Progenitor cell of endocrine pancreas (in vitro differentiated cells): ENCODE results near the gene ATP6V1G1. TPM values are rescaled to one million over a fixed set of nuclear protein-coding genes. Genes with fewer than 3 reads are reported as not detected.

Experiments used
- DNase-seq: peaks from one replicate; pipeline ENCODE4 v3.0.0; 2021; ENCODE audit warnings: low spot score; ENCODE audit not compliant: unreplicated experiment
- H3K27ac Mint-ChIP-seq: 2 replicates; pipeline ENCODE4 v1.8.0; 2021; ENCODE audit warnings: mild to moderate bottlenecking, moderate library complexity, mixed read lengths
- H3K27me3 Mint-ChIP-seq: 2 replicates; pipeline ENCODE4 v1.8.0; 2021; ENCODE audit warnings: mixed read lengths
- H3K36me3 Mint-ChIP-seq: 2 replicates; pipeline ENCODE4 v1.8.0; 2022; ENCODE audit warnings: mixed read lengths; ENCODE audit not compliant: insufficient read depth
- H3K4me1 Mint-ChIP-seq: 2 replicates; pipeline ENCODE4 v1.8.0; 2021; ENCODE audit warnings: low read depth, mixed read lengths
- H3K4me3 Mint-ChIP-seq: 2 replicates; pipeline ENCODE4 v1.8.0; 2021; ENCODE audit warnings: low read depth, mild to moderate bottlenecking, moderate library complexity, mixed read lengths
- H3K9me3 Mint-ChIP-seq: 2 replicates; pipeline ENCODE4 v1.8.0; 2021; ENCODE audit warnings: low read depth, mixed read lengths
- total RNA-seq: library from RNA; stranded (reverse); gene quantifications from 2 replicates; pipeline ENCODE4 v1.2.1, GENCODE V29; 2021
- TF ChIP-seq, protein P1 (sequence below): fragments of 200-600 bp; sonication (generic); IDR thresholded peaks from one replicate; pipeline ENCODE4 v1.5.0; 2021; ENCODE audit warnings: antibody characterized with exemption, mild to moderate bottlenecking; ENCODE audit not compliant: unreplicated experiment

Gene ATP6V1G1
- total RNA-seq, 1 donor from 2014 or later = 123 TPM

DNA sequence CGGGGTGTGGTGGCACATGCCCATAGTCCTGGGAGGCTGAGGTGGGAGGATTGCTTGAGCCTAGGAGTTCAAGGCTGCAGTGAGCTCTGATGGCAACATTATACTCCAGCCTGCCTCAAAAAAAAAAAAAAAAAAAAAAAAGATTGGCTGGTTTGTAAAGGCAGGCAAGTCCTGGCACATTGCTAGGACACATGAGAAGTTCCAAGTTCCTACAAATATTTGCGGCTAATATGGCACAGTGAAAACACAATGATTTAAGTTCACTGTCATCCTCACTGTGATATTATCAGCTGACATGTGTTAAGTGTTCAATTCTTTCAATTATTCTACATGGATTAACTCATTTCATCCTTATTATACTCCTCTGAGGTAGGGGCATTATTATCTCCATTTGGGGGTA is 43.6 kb downstream of the ATP6V1G1 start:
- TF ChIP-seq, protein P1, sequence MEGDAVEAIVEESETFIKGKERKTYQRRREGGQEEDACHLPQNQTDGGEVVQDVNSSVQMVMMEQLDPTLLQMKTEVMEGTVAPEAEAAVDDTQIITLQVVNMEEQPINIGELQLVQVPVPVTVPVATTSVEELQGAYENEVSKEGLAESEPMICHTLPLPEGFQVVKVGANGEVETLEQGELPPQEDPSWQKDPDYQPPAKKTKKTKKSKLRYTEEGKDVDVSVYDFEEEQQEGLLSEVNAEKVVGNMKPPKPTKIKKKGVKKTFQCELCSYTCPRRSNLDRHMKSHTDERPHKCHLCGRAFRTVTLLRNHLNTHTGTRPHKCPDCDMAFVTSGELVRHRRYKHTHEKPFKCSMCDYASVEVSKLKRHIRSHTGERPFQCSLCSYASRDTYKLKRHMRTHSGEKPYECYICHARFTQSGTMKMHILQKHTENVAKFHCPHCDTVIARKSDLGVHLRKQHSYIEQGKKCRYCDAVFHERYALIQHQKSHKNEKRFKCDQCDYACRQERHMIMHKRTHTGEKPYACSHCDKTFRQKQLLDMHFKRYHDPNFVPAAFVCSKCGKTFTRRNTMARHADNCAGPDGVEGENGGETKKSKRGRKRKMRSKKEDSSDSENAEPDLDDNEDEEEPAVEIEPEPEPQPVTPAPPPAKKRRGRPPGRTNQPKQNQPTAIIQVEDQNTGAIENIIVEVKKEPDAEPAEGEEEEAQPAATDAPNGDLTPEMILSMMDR = no peak
- H3K9me3 Mint-ChIP-seq = no peaks in the 10 kb centered on the region
- no peak overlapping the region for H3K4me3 Mint-ChIP-seq
- no peaks in the 10 kb centered on the region for H3K4me1 Mint-ChIP-seq
- H3K27ac Mint-ChIP-seq = no peak overlapping the region
- no peaks in the 10 kb centered on the region for H3K27me3 Mint-ChIP-seq
- H3K36me3 Mint-ChIP-seq = peaks cover 1% of the 10 kb centered on the region
- no peak for DNase-seq

DNA sequence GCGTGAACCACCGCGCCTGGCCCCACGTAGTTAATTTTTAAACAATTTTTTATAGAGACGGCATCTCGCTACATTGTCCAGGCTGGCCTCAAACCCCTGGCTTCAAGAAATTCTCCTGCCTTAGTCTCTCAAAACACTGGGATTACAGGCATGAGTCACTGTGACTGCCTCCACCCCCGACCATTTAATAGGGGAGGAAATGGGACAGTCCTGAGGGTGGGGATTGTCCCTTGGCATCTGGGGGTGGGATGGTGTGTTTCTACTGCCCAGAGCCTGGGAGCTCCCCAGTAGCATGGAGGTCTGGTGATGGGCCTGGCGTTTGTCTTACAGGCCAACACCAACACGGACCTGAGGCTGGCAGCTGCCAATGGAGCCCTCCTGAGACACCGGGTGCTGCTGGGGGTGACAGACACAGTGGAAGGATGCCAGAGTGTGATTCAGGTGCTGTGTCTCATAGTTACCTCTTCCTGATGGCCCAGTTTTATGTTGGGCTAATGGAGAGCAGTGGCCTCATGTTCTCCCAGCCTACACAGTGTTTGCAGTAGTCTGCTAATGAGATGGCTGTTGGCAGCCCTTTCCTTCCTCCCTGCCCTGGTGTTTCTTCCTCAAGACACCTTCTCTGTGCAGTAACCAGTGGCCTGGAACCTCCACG is 46.0 kb downstream of the ATP6V1G1 start:
- Mint-ChIP-seq H3K4me3 (no peak overlapping the region), H3K27me3 (no peaks in the 10 kb centered on the region), H3K27ac (no peak overlapping the region), H3K36me3 (peaks cover 1% of the 10 kb centered on the region), H3K4me1 (no peaks in the 10 kb centered on the region), H3K9me3 (no peaks in the 10 kb centered on the region)
- no peak for DNase-seq
- TF ChIP-seq, protein P1 = no peak

DNA sequence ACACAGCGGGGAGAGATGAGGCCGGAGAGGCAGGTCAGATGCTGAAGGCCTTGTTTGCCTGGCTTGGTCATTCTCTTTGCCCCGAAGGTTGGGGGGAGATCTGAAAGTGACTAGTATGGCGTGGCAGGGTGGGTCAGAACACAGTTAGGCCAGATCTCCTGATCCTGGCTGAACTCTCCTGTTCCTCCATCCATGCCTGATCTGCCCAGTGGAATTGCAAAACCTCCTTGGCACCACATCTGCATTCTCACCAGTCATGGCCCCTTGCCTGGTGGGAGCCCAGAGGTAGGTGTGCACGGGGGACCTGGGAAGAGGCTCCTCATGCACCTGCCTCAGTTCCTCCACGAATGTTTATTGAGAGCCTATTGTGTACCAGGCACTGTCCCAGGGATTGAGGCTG is 46.8 kb downstream of the ATP6V1G1 start:
- H3K27me3 Mint-ChIP-seq = no peaks in the 10 kb centered on the region
- H3K4me3 Mint-ChIP-seq = no peak overlapping the region
- no peaks in the 10 kb centered on the region for H3K4me1 Mint-ChIP-seq
- H3K9me3 Mint-ChIP-seq = no peaks in the 10 kb centered on the region
- H3K36me3 Mint-ChIP-seq = peaks cover 1% of the 10 kb centered on the region
- no peak for DNase-seq
- TF ChIP-seq, protein P1 = no peak
- no peak overlapping the region for H3K27ac Mint-ChIP-seq

DNA sequence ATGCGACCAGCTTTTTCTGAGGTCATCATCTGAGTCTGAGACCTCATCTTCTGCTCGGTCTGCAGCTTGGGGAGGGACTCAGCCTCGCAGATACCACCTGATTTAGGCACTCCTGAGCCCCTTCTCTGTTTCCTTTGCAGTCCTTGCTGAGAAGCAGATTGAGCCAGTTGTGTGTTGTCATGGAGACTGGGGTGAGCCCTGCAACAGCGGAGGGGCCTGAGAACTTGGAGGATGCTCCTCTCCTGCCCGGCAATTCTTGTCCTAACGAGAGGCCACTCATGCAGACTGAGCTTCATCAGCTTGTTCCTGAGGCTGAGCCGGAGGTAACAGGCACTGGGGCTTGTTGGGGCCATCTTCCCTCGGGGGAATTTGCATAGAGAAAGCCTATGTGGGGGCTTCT is 50.8 kb downstream of the ATP6V1G1 start:
- H3K36me3 Mint-ChIP-seq = peaks cover 4% of the 10 kb centered on the region
- H3K27me3 Mint-ChIP-seq = no peaks in the 10 kb centered on the region
- H3K4me1 Mint-ChIP-seq = no peaks in the 10 kb centered on the region
- TF ChIP-seq, protein P1 = no peak
- no peak for DNase-seq
- no peak overlapping the region for H3K27ac Mint-ChIP-seq
- no peaks in the 10 kb centered on the region for H3K9me3 Mint-ChIP-seq
- no peak overlapping the region for H3K4me3 Mint-ChIP-seq

DNA sequence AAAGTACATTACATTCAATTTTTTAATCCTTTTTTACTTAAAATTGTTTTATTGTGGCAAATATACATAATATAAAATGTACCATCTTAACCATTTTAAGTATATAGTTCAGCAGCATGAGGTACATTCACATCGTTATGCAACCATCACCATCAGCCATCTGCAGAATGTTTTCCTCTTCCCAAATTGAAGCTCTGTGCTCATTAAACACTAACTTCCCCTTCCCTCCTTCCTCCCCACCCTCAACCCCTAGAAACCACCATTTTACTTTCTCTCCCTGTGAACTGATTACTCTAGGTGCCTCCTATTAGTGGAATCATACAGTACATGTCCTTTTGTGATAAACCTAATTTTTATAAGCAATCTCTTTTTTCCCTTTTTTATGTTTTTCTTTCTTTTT is 54.4 kb downstream of the ATP6V1G1 start:
- Mint-ChIP-seq H3K9me3 (peaks cover 8% of the 10 kb centered on the region), H3K27ac (no peak overlapping the region), H3K4me1 (no peaks in the 10 kb centered on the region), H3K4me3 (no peak overlapping the region), H3K36me3 (peaks cover 21% of the 10 kb centered on the region), H3K27me3 (no peaks in the 10 kb centered on the region)
- TF ChIP-seq, protein P1 = no peak
- no peak for DNase-seq
